Upper lobe of left lung (tissue), 4 donors: ENCODE data around the gene TTPAL.

Experiments used
- POLR2A ChIP-seq, 4 donors: fragments of 450-650 bp; IDR thresholded peaks; one replicate each; pipeline ENCODE4 v1.5.1; 2016 to 2017; ENCODE audit warnings: antibody characterized with exemption in 4 of 4, mild to moderate bottlenecking in 2 of 4
- TF ChIP-seq, protein P1 (sequence below), 6 experiments: fragments of 450-650 bp in 4 of 6; fragments of 200-600 bp in 2 of 6; sonication (generic) in 2 of 6; IDR thresholded peaks; one replicate each; pipeline ENCODE4 v1.5.1; 2016 to 2019; ENCODE audit warnings: antibody characterized with exemption in 6 of 6

- no peak for TF ChIP-seq POLR2A (IDR thresholded peaks at IDR 0.05)
- TF ChIP-seq, protein P1, sequence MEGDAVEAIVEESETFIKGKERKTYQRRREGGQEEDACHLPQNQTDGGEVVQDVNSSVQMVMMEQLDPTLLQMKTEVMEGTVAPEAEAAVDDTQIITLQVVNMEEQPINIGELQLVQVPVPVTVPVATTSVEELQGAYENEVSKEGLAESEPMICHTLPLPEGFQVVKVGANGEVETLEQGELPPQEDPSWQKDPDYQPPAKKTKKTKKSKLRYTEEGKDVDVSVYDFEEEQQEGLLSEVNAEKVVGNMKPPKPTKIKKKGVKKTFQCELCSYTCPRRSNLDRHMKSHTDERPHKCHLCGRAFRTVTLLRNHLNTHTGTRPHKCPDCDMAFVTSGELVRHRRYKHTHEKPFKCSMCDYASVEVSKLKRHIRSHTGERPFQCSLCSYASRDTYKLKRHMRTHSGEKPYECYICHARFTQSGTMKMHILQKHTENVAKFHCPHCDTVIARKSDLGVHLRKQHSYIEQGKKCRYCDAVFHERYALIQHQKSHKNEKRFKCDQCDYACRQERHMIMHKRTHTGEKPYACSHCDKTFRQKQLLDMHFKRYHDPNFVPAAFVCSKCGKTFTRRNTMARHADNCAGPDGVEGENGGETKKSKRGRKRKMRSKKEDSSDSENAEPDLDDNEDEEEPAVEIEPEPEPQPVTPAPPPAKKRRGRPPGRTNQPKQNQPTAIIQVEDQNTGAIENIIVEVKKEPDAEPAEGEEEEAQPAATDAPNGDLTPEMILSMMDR (IDR thresholded peaks at IDR 0.05), result no peak
Observed at GRCh38 chr20:44427804-44428173, 47.9 kb upstream of the TTPAL start.
